DMS53 treated with DMSO at 0.1 percent for 48 hours (cell line): Measurements from ENCODE around the gene FOSL1.
A peak's percentile ranks its signal among the peaks of the same experiment; 100 is the strongest.

Source experiments
- DNase-seq: peaks from one replicate; lab custom pipeline; 2025; ENCODE audit not compliant: unreplicated experiment; lab: John Stamatoyannopoulos, UW

FOSL1 gene

DNA sequence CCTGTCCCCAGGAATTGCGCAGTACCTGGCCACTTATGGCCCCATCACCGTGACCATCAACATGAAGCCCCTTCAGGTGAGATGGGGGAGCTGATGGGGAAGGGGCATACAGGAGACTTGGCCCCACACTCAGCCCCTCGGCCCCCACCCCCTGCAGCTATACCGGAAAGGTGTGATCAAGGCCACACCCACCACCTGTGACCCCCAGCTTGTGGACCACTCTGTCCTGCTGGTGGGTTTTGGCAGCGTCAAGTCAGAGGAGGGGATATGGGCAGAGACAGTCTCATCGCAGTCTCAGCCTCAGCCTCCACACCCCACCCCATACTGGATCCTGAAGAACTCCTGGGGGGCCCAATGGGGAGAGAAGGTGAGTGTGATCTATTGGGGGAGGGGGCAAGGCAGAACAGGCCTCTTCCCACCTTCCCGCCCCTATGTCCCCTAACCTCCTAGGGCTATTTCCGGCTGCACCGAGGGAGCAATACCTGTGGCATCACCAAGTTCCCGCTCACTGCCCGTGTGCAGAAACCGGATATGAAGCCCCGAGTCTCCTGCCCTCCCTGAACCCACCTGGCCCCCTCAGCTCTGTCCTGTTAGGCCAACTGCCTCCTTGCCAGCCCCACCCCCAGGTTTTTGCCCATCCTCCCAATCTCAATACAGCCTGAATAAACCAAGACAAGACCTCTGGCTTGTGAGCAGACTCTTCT, 17.0 kb downstream of the FOSL1 start:
- no peak for DNase-seq

DNA sequence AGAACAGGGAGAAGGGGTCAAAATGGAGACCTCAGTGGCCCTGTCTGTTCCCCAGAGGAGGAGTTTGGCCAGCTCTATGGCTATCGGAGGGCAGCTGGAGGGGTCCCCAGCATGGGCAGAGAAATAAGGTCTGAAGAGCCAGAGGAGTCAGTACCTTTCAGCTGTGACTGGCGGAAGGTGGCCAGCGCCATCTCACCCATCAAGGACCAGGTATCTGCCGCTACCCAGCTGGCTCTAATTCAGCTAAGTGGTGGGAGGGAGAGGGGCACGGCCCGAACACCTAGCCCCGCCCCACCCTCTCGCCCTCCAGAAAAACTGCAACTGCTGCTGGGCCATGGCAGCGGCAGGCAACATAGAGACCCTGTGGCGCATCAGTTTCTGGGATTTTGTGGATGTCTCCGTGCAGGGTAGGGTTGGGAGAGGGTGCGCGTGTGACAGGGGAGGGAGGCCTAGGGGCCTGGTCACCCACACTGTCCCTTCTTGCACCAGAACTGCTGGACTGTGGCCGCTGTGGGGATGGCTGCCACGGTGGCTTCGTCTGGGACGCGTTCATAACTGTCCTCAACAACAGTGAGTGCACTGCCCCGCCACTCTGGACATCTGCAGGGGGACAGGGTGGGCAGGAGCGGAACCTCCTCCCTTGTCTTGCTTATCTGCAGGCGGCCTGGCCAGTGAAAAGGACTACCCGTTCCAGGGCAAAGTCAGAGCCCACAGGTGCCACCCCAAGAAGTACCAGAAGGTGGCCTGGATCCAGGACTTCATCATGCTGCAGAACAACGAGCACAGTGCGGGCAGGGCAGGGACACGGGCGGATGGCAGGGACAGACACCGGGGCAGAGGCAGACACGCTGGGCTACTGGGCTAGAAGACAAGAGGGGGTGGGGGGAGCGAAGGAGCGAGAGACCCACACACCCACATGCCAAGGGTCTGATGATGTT, 17.8 kb downstream of the FOSL1 start:
- no peak for DNase-seq

DNA sequence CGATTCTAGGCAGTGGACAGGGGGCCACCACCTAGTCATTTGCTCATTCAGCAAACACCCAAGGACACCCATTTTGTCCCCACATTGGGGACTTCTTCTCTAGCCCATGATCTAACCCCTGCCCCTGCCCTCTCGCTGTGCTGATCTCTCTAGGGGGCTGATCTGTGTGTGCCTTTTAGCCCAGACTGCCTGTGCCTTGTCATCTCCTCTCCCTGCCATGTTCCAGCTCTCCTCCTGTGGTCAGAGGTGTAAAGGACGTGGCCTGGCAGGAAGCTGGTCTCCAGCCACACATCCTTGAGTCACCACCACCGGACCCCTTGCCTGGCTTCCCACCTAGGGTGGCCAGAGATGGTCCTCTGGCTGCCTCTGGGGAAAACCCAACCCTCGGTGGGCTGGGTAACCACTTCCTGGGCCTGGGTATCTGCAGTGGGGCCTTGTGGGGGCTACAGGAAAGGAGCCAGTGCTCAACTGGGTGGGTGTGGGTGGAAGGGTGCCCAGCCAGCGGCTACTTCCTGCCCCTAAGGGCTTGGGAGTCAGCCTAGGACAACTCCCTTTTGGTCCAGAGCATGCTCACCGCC, 19.3 kb downstream of the FOSL1 start:
- no peak for DNase-seq

DNA sequence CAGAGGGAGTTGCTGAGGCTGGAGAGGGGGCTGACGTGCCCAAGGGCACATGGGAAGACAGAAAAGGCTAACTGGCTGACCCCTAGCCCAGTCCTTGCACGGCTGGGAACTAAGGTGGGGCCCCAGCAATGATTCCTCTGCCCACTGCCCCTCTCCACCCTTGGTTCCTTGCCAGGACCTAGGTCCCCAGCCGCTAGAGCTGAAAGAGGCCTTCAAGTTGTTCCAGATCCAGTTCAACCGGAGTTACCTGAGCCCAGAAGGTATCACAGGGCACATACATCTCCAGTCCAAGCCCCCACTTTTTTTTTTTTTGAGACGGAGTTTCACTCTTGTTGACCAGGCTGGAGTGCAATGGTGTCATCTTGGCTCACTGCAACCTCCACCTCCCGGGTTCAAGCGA, 20.2 kb downstream of the FOSL1 start:
- DNase-seq: no peak

DNA sequence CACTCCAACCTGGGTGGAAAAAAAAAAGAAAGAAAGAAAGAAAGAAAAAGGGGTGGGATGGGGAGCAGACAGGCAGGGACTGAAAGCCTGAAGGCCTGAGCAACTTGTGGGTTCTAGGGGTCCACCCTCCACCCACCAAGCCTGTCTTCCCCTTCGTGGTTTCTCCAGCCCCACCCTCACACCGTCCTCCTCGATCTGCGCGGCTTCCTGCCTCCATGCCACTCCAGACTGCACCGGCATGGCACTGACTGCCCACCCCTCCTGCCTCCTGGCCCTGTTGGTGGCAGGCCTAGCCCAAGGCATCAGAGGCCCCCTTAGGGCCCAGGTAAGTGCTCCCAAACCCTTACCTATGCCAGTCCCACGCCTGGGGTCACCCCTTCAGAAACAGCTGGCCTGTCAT, 20.6 kb downstream of the FOSL1 start, which contains the start of gene CTSW:
CTSW (plus strand) TSS at position 221 of the 400 bp plus-strand sequence; CDS start at position 239, 18 bp downstream.
- DNase-seq: no peak

DNA sequence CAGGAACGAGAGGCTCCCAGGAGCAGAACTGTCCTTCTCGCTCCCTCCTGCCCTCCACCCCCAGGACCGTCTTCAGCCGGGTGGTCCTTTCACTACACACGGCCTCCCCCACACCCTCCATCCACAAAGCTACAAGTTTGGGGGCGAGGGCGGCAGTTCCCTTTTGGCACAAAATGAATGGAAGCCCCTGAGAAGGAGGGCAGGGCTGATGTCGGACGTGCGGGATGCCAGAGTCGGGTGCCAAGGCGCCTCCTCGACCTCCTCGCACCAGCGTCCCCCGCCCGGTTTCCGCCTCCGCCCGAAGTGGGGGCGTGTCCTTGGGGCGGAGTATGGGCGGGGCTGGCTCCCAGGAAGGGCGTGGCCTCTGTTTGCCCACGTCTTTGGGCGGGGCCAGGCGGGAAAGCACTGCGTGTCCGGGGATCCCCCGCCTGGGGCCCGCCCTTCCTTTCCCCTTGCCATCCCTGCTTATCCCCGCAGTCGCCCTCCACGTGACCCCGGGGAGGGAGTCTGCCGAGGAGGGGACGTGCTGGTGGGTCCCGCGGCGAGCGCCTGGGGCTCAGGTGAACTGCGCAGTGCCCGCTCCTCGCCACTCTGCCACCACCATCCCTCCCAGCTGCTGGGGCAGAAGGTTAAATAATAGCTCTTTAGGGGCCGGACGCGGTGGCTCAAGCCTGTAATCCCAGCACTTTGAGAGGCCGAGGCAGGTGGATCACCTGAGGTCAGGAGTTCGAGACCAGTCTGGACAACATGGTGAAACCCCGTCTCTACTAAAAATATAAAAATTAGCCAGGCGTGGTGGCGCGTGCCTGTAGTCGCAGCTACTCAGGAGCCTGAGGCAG, 26.7 kb downstream of the FOSL1 start:
- DNase-seq: peak; percentile 80

DNA sequence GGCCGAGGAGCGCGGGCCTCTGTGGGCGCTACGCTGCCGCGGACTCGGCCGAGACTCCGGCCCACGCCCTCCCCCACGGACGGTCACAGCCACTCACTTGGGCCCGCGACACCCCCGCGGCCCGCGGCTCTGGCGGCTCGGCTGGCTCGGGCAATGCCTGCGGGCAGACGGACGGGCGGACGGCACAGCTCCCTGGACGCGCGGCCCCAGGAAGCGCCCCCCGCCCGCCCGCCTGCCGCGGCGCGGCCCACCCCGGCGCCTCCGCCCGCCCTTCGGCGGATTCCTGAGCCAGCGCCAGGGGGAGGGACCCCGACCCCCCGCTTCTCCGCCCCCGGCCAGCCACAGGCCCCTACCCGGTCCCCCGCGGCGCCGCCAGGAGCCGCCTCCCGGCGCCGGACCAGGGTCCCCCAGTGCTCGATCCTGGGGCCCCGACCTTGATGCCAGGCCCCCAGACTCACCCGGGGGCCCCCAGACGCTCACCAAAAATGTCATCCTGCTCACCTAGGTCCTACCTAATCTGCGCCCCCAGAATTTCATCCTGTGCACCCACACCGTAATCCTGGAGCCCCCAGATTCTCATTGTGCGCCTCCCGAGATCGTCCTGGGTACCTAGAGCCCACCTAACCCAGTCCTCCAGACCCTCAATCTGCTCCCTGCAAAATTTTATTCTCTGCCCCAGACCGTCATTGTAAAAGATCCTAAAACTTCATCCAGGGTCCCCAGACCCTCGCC, 27.4 kb downstream of the FOSL1 start, which contains the start of gene EFEMP2:
EFEMP2 (minus strand) TSS at position 215 of the 732 bp plus-strand sequence. CDS start 446 bp downstream, outside the sequence.
- DNase-seq: no peak

DNA sequence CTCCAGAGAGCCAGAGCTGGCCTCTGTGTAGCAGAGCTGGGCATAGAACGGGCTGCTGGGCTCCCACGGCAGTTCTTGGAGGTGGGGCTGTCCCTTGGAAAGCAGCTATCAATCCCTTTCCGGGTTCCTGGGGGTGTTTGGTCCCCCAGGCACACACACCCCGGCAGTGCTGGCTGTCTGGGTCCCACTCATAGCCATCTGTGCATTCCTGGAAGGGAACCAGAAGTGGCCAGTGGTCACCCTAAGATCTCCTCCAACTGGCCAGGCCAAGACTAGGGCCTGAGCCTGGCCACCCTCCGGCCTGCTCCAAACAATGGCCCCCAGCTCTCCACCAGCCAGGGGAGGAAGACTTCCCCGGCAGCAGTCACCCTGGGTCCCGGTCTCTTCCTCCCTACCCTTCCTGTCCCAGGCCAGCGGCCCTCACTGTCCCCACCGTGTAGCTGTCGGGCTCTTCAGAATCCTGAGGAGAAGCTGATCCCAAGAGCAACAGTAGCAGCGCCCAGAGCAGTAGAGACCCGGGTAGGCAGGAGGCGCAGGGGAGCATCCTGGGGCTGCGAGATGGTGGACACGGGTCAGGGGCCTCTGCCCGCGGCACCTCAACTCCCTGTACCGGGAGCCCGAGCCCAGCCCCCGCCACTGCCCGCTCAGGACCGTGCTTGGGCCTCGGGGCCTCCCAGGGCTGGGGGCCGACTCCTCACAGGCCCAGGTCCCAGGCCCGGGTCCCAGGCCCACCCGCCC, 28.2 kb downstream of the FOSL1 start:
- DNase-seq: no peak

DNA sequence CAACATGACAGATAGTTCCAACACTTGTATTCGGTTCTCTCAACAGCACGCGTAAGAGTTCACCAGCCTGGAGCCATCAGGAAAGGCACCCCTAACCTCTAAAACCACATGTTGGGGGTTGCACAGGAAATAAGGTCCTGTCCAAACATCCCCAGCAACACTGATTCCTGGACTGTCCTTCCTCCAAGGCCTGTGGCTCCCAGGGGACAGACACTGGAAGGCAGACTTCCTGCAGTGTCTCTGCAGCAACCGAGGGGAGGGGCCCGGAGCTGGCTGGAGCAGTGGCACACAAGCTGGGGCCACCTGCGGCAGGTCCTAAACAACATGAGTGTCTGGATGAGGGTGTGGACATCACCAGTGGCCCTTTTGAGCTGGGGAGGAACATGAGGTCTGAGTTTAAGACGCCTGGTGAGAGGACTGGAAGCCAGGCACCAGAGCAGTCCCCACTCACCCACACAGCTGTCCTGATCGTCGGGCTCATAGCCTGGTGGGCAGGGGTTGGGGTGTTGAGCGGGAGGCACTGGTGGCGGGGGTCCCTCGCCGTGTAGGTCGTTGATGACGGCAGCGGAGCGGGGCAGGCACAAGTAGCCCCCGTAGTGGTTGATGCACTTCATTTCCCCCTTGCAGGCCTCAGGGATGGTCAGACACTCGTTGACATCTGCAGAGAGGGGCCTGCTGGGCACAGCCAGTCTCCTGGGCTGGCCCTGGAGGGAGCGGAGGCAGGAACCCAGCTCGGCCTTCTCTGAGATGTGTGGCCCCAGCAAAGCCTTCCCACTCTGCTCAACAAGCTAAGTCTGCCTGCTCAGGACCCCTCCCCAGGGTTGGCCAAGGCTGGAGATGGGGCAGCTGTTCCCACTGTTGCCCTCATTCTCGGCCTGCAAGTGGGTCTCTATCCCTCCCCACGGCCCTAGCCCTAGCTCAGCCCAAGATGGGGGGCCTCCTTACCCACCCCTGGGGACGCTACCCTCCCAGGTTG, 29.2 kb downstream of the FOSL1 start:
- peak; percentile 19 for DNase-seq

DNA sequence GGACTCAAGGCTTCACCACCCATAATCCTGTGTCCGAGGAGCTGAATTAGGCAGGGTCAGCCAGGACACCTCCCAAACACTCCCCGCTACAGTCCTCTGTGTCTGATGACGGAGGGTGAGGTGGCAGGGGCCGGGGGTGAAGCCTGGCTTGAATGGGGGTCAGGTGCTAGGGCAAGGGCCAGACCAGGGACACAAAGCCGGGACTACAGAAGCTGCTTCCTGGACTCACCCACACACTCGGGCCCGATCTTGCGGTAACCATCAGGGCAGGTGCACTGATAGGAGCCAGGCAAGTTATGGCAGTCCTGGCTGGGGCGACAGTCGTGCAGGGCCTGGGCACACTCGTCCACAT, 29.9 kb downstream of the FOSL1 start:
- no peak for DNase-seq

DNA sequence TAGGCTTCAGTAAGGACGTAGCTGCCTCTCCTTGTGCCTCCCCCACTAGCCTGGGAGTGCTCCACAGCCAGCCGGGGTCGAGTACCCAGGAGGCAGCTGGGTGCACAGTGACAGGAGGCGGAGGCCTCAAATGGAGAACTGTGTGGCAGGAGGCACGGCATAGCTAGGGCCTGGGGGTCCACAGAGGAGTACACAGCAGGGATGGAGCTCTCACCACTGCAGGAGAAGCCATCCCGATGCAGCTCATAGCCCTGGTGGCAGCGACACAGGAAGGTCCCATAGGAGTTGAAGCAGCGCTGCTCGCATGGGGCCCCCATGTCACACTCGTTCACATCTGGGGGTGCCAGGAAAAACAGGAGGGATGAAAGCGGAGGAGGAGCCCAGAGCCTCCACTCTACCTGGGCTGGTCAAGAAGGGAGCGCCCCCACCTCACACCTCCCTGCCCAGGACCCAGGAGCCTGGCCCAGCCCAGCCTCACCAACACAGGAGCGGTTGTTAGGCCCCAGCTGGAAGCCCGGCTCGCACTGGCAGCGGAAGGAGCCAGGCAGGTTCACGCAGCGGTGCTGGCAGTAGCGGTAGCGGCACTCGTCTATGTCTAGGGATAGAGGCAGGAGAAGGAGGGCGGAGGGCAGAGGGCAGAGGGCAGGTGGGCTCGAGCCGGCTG, 30.4 kb downstream of the FOSL1 start:
- no peak for DNase-seq

DNA sequence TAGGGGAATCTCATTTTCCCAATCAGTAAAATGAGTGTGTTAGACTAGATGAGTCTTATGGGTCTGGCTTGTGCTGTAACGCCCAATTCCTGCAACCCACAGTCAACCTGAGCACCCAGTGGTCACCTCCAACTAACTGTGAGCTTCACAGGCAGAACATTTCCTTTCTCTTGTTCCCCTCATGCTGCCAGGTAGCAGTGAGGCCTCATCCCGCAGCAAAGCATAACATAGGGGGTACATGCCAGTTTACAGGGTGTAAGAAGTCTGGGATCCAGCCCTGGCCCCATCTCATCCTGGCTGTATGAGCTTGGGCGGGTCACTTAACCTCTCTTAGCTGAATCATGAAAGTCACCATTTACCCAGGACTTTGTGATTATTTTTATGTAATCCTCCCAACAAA, 31.3 kb downstream of the FOSL1 start:
- no peak for DNase-seq

DNA sequence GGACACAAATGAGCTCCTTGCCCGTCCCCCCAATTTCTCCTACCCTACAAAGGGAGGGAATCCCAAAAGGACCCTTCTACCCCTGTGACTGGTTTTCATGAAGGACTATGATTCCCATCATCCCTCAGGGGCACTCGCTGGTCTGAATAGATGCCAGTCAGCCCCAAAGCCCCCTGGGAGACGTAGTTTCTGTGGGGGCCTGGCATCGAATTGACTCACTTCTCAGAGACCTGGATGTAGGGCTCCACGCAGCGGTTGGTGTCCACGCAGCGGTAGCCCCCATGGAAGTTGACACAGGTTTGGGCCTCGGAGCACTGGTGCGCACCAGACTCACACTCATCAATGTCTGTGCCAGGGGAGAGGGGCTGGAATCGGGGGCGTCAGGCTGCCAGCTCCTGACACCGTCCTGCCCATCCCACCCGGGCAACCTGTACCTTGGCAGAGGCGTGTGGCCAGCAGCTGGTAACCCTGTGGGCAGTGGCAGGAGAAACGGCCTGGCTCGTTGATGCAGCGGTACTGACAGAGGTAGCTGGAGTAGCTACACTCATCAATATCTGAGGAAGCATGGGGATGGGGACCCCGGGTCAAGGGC, 32.0 kb downstream of the FOSL1 start:
- no peak for DNase-seq

DNA sequence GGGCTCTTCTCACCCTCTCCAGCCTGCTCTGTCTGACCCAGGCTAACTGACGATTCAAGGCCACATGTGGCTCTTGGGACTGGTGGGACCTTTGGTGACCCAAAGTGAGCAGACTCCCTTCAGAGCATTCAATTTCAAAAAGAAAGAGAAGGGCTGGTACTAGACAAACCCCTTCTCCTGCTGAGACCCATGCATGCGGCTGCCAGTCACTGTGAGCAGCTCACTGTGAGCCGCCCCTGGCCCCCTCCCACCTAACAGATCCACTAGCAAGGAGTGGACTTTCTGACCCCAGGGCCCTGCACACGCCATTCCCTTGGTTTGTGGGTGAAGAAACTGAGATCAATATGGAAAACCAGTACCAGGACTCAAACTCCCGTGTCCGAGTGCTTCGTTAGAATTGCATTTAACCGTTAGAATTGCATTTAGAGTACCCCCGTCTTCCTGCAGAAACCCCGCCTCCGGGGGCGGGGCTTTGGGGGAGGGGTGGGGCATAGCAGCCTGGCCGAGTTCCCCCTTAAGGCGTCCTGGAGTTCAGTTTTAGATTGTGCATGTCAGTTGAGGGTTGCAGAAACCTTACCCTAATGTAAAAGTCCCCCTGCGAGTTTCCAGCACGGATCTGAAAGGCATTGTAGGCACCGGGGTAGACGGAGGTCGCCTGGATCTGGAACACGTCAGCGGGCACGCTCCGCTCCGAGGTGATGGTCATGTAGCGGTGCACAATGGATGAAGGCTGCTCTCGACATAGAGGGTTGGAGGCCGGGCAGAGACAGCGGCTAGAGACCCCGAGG, 32.7 kb downstream of the FOSL1 start:
- no peak for DNase-seq

DNA sequence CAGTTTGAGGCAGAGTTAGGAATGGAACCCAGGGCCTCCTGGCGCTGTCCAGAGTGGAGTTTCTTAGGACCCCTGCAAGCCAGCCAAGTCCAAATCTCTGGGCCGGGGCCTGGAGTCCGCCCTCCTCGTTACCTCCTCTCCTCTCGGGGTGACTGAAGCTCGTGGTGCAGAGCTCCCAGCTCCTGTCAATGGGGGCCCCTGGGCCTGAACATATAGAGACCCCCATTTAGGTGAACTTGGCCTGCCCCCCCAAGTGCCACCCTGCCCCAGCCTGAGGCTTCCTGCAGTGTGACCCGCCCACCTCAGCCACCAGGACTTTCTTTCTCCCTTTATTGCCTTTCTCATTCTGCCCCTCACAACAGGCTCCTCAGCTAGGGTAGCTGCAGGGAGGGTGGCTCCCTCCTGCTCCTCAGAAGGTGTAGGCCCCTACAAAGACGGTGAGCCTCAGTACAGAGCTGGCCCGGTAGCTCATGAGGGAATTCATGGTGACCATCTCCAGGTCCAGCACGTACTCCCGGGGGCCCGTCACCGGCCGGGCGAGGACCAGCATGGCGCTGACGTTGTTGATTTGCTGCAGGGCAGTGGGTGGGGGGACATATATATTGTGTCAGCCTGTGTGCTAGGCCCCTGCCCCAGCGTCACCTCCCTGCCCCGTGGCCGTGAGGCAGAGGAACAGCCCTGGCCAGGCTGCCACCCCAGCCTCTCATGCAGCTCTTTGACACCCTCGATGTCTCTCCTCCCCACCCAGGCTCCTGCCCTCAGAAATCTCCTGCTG, 33.5 kb downstream of the FOSL1 start:
- no peak for DNase-seq
